GM18873 (cell line): ENCODE measurements around the gene CELA3A.
"Not testable (repeated sequence)": the region's sequence is repeated elsewhere in the genome, so short reads cannot be mapped to it uniquely, and the experiment has no call there.

ENCODE experiments used
- ATAC-seq: cut with Tn5 transposase; IDR thresholded peaks from one replicate; pipeline ENCODE4 v1.9.1; 2021; ENCODE audit warnings: mild to moderate bottlenecking, moderate library complexity, moderate number of reproducible peaks; ENCODE audit not compliant: unreplicated experiment, low FRiP score

Gene CELA3A, protein sequence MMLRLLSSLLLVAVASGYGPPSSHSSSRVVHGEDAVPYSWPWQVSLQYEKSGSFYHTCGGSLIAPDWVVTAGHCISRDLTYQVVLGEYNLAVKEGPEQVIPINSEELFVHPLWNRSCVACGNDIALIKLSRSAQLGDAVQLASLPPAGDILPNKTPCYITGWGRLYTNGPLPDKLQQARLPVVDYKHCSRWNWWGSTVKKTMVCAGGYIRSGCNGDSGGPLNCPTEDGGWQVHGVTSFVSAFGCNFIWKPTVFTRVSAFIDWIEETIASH

DNA sequence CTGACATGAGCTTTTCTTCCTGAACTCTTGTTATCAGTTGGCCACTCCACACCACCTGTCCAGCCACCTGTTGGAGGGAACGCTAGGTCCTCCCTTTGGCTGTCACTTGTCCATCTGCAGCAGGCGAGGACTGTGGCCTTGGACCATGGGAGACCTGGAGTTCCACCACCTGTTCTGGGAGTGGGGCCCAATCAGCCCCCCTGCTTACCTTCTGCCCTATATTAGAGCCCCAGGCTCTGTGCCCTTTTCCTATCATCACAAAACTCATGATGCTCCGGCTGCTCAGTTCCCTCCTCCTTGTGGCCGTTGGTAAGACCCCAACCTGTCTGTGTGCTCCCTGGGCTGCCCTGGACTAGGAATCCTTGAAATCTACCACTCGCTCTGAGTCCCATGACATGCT lies at the start of gene CELA3A:
Gene CELA3A, plus strand, starts transcription at position 249 of the 400 bp plus-strand sequence. Its CDS starts 18 bp downstream, at position 267.
- ATAC-seq: no peak

- no peak for ATAC-seq
Observed at GRCh38 chr1:21952786-21953520, 48.5 kb upstream of the CELA3A start.

- ATAC-seq: no peak
Observed at GRCh38 chr1:21955058-21955457, 46.4 kb upstream of the CELA3A start.

DNA sequence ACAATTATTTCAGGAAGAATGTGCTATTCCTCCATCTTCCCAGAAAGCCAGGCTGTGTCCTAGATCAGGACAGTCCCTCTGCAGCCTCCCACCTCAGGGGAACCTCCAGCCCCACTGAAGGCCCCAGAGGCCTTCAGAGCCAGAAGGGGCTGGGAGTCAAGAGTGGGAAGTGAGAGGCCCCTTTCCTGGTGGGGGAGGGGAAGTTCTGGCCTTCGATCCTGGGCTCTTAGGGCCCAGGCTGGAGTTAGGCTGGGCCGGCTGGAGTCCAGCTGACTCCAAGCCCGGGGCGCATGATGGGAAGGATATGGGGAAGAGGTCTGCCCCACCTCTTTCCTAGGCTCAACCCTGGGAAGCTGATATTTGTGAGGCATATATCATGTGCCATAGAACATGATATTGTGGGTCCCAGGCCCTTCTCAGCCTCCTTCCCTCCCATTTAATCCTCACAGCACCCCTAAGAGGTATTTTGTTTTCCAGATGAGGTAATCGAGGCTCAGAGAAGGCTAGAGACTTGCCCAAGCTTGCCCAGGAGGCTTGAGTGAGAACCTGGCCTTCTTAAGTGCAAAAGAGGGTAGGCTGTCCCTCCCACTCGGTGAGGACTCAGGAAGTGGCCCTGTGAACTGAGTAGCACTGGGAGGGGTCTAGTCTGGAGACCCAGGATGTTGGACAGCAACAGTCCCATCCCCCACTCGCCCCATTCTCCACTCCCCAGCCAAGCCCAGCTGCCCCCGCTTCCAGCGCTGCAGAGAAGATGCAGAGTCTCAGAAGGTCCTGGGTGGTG lies 45.8 kb upstream of the CELA3A start:
- ATAC-seq: no peak

GRCh38 chr1:21956720-21957552 lies 44.5 kb upstream of the CELA3A start:
- no peak for ATAC-seq

DNA sequence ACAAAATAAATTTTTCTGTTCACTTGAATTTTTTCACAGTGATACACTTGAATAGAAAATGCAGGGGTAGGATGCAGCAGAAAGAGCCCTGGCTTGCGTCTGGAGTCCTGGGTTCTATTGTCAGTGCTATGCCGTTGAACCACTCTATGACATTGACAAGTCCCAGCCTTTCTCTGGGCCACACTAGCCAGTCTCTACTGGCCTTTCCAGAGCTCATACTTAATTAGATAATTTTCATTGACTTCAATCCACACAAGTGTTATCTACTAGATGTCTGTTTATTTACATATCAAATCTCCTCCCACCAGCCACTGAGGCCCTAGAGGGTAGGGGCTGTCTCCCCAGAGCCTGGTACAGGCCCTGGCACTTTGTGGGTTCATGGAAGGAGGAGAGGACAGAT lies 40.1 kb upstream of the CELA3A start:
- no peak for ATAC-seq

DNA sequence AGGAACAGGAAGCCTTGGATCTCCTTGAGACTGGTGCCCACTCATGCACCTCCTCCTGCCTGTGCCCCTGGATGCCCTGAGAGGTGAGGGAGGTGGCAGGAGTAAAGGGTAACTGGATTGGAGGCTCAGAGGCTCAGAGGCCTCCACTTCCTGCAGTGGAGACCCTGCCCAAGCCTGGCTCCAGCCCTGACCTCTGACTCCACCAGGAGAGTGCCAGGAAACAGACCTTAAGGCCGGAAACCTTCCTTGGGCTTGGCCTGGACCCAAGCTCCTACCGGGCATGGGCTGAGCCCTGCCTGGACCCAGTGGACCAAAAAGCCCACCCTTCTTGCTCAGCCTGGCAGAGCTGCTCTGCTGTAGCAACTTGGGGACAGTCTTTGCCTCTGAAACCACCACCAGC lies 39.7 kb upstream of the CELA3A start:
- no peak for ATAC-seq

DNA sequence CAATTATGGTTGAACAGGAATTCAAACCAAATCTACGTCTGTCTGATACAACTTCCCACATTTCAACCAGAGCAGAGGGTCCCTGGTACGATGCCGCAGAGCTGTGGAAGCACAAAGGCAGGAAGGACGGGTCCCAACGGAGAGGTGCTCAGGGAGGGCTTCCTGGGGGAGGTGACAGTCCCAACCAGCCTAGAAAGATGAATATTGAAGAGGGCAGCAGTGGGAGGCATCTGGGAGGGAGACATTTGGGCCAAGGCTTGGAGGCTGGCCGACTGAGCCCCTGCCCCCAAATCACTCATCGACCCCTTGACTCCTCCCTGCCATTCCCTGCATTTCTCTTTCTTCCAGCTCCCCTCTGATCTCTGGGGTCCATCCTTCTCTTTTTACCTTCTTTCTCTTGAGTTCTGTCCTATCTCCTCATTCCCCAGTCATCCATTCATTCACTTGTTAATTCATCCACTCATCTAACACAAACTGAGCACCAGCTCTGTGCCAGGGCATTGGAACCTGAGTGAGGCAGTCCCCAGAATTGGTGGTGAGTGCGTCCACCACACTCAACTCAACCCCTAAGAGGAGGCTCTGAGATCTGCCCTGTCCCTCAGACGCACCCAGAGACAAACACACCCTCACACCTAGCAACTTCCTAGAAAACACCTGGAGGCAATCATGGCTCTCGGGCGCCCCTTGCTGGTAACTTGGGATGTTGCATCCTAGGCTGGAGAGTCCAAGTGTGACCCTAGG lies 37.8 kb upstream of the CELA3A start:
- no peak for ATAC-seq

GRCh38 chr1:21966247-21967000 lies 35.0 kb upstream of the CELA3A start:
- no peak for ATAC-seq

DNA sequence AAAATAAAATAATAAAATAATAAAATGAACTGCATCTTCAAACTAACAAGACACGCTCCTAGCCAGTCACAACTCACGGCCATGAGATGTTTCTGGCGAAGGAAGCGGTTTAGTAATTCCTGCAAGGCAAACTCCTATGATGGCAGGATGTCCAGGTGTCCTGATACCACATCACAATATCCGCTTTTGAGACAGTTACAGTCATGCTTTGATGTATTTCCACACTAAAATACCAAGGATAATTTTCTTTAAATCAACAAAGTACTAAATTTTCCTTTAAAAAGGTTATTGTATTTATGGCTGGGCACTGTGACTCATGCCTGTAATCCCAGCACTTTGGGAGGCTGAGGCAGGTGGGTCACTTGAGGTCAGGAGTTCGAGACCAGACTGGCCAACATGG lies 34.2 kb upstream of the CELA3A start:
- not testable (repeated sequence) for ATAC-seq

DNA sequence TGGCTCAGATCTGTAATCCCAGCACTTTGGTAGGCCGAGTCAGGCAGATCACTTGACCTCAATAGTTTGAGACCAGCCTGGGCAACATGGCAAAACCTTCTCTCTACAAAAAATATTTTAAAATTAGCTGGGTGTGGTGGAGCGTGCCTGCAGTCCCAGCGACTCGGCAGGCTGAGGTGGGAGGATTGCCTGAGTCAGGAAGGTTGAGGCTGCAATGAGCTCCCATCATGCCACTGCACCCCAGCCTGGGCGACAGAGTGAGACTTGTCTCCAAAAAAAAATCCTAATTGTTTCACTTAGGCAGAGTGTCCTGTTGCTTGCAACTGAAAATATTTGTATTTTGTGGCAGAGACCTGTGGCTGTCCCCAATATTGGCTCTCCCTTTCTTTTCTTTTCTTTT lies 32.4 kb upstream of the CELA3A start:
- ATAC-seq: not testable (repeated sequence)

- ATAC-seq: not testable (repeated sequence)
Observed at GRCh38 chr1:21970523-21970922, 30.9 kb upstream of the CELA3A start.

- ATAC-seq: not testable (repeated sequence)
Observed at GRCh38 chr1:21972973-21973441, 28.4 kb upstream of the CELA3A start.

DNA sequence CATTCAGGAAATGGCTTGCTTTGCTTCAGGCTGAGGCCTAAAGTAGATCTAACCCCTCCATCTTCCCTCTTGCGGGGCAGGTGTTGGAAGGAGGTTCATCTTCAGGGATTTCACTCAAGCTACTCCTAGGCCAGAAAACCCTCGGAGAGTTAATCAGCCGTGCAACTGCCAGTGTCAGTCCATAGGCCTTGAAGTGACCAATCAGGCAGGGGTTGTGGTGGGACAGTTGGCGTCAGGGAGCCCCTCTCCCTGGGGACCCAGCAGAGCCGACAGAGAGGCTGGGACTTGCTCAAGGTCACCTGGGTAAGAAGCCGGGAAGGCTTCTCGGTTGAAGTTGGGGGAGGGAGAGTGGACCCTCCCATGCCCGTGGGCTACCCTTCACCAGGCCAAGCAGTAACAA lies 27.5 kb upstream of the CELA3A start:
- not testable (repeated sequence) for ATAC-seq

DNA sequence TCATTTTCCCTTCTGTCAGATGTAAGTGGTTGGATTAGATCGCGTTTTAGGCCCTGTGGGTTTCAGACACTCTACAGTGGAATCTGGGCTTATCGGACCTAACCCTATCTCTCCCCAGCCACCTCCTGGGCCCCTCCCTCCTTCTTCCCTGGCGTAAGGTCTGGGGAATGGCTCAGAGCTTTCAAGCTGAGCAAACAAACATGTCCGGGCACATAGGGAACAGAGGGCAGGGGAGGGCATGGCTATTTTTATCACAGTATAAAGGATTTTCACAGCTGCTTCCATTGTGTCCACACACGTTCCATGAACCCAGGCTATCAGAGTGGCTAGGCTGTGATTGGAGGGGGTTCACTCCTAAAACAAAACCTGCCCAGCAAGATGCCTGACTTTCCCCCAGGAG lies 26.8 kb upstream of the CELA3A start:
- ATAC-seq: not testable (repeated sequence)

- not testable (repeated sequence) for ATAC-seq
Observed at GRCh38 chr1:21975296-21975695, 26.2 kb upstream of the CELA3A start.

GRCh38 chr1:21976703-21977239 lies 24.7 kb upstream of the CELA3A start, which contains the start of gene CELA3B:
CELA3B (plus strand) TSS chr1:21977022; CDS start chr1:21977040, 18 bp downstream.
- not testable (repeated sequence) for ATAC-seq

DNA sequence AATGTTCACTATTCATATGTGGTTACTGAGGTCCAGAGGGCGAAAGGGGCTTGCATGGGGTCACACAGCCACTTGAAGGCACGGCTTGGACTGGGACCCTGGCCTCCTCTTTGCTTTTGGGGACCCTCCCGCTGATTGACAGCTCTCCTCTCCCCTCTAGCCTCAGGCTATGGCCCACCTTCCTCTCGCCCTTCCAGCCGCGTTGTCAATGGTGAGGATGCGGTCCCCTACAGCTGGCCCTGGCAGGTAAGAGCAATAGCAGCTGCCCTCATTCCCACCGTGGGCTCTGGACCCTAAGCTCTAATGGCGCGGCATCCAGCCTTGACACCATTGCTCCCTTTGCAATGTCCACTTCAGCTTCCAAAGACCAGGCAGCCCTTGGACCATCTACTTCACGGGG lies 23.2 kb upstream of the CELA3A start:
- not testable (repeated sequence) for ATAC-seq
